ENCODE measurements around the gene PELI1. TPM values are rescaled to one million over a fixed set of nuclear protein-coding genes. Genes with fewer than 3 reads are reported as not detected.
"Not testable (repeated sequence)": the region's sequence is repeated elsewhere in the genome, so short reads cannot be mapped to it uniquely, and the experiment has no call there.

PELI1 gene
- total RNA-seq, 1 donor from 2014 or later = 34.1 TPM

DNA sequence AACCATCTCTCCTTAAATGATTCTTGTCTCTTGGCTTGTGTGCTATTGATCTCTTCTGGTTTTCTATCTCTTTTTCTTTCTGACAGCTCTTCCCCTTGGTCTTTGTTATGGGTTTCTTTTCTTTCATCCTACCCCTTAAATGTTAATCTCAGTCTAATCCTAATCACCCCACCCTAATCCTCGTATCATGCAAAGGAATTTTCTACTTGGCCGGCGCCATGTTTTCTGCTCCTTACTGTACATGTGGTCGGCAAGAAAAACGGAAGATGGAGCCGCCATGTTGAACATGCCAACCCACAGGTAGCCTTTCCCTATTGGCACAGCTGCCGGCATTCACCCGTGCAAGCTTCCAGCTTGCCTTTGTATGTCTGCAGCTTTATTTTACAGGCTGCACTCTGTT is 63.2 kb downstream of the PELI1 start:
- ATAC-seq = no peak
- no peak overlapping the region for H3K4me3 ChIP-seq
- TF ChIP-seq, protein P1, sequence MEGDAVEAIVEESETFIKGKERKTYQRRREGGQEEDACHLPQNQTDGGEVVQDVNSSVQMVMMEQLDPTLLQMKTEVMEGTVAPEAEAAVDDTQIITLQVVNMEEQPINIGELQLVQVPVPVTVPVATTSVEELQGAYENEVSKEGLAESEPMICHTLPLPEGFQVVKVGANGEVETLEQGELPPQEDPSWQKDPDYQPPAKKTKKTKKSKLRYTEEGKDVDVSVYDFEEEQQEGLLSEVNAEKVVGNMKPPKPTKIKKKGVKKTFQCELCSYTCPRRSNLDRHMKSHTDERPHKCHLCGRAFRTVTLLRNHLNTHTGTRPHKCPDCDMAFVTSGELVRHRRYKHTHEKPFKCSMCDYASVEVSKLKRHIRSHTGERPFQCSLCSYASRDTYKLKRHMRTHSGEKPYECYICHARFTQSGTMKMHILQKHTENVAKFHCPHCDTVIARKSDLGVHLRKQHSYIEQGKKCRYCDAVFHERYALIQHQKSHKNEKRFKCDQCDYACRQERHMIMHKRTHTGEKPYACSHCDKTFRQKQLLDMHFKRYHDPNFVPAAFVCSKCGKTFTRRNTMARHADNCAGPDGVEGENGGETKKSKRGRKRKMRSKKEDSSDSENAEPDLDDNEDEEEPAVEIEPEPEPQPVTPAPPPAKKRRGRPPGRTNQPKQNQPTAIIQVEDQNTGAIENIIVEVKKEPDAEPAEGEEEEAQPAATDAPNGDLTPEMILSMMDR (IDR thresholded peaks at IDR 0.05) = no peak

DNA sequence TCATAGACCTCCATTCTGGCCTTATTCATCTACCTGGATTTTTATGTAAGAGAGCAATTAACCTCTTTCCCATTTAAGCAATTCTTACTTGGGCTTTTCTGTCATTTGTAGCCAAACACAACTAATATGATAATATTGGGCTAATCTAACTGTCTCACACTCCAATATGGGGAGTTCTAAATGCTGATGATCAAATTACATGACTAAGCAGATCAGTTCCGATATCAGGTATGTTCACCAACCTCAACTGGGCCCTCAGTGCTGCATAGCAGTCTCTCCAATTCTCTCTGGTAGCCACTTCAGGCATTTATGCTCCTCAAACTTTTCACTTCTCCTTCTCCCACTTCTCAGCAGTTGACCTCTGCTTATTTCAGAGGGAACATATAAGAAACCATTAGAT is 64.0 kb downstream of the PELI1 start:
- TF ChIP-seq, protein P1 (IDR thresholded peaks at IDR 0.05) = no peak
- intact Hi-C loops (cut with DNase I) = no loop called here
- ATAC-seq (no peak), DNase-seq (no peak)
- Histone ChIP-seq H3K9me3 (no peaks in the 10 kb centered on the region), H3K4me1 (no peaks in the 10 kb centered on the region), H3K4me3 (no peak overlapping the region), H3K27ac (no peak overlapping the region), H3K36me3 (no peaks in the 10 kb centered on the region), H3K27me3 (ENCODE audit: low read depth) (no peaks in the 10 kb centered on the region)

More for the DNA sequence above, 63.2 kb downstream of the PELI1 start:
- Histone ChIP-seq H3K27ac (no peak overlapping the region), H3K4me1 (peaks cover 5% of the 10 kb centered on the region), H3K27me3 (ENCODE audit: low read depth) (no peaks in the 10 kb centered on the region), H3K36me3 (no peaks in the 10 kb centered on the region), H3K9me3 (no peaks in the 10 kb centered on the region)
- no peak for DNase-seq
- intact Hi-C loops (cut with DNase I) = no loop called here

DNA sequence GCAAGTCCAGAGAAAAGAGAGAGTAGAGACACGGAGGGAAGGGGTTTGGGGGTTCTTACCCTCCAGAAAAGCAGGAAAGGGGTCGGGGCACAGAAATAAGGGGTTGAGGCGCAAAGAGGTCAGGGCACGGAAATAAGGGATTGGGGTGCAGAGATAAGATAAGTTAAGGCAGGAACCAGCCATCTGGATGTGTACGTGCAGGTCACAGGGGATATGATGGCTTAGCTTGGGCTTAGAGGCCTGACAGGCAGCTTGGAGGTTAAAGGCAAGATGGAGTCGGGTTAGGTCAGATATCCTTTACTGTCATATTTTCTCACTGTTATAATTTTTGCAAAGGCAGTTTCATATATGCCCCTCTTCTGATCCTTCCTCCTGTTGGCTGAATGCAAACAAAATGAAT is 64.5 kb downstream of the PELI1 start:
- H3K9me3 ChIP-seq; H3K4me3 ChIP-seq; H3K36me3 ChIP-seq; H3K27me3 ChIP-seq (ENCODE audit: low read depth); ATAC-seq; H3K27ac ChIP-seq; DNase-seq; H3K4me1 ChIP-seq; intact Hi-C loops (cut with DNase I): not testable (repeated sequence)

DNA sequence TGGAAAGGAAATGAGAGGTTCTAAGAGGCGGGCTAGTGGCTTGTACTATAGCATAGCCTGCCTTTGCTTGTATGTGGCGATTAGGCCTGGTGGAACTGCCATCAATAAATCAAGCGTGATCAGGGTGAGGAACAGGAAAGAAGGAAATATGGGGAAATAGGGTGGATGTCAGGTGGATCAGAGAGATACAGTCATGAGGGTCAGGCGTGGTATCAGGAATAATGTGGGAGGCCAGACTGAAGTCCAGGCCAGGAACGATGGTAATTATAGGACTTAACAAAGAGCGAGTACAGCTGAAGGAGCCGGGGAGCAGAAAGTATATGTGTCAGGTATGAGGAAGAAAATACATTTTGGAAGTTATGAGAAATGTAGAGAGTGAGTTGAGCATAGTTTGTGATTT is 67.4 kb downstream of the PELI1 start:
- ATAC-seq; H3K36me3 ChIP-seq; H3K4me1 ChIP-seq; DNase-seq; intact Hi-C loops (cut with DNase I); H3K9me3 ChIP-seq; H3K27me3 ChIP-seq (ENCODE audit: low read depth); H3K27ac ChIP-seq; H3K4me3 ChIP-seq: not testable (repeated sequence)

DNA sequence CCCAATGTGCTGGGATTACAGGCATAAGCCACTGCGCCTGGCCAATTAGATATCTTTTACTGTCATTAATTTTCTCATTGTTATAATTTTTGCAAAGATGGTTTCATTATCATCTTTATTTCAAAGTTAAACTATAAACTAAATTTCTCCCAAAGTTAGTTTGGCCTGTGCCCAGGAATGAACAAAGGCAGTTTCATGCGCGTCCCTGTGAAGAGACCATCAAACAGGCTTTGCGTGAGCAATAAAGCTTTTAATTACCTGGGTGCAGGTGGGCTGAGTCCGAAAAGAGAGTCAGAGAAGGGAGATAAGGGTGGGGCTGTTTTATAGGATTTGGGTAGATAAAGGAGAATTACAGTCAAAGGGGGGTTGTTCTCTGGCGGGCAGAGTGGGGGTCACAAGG is 69.6 kb downstream of the PELI1 start:
- H3K4me1 ChIP-seq; H3K9me3 ChIP-seq; DNase-seq; H3K36me3 ChIP-seq; intact Hi-C loops (cut with DNase I); H3K27me3 ChIP-seq (ENCODE audit: low read depth); ATAC-seq; H3K27ac ChIP-seq; H3K4me3 ChIP-seq: not testable (repeated sequence)

DNA sequence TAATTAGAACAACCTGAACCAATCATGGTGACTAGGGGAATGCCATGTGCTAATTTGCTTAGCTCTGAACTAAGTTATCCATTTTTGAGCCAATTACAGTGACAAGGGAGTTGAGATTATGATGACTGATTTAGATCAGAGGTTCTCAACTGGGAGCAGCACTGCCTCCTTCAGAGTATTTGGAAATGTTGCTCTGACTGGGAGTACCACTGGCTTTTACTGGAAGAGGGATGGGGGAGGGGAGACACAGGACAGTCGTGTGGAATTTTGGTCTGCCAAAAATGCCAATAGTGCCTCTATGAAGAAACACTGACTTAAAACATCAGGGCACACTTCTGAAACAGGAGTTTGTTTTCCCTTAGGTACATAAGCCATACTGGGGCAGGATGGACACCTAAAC is 76.9 kb downstream of the PELI1 start:
- no peaks in the 10 kb centered on the region for H3K9me3 ChIP-seq
- no peaks in the 10 kb centered on the region for H3K36me3 ChIP-seq
- peaks cover 18% of the 10 kb centered on the region for H3K4me1 ChIP-seq
- no peaks in the 10 kb centered on the region for H3K27me3 ChIP-seq (ENCODE audit: low read depth)
- intact Hi-C loops (cut with DNase I) = no loop called here
- ATAC-seq = no peak
- H3K4me3 ChIP-seq = no peak overlapping the region
- no peak for DNase-seq
- no peak overlapping the region for H3K27ac ChIP-seq
- TF ChIP-seq, protein P1 (IDR thresholded peaks at IDR 0.05) = no peak

DNA sequence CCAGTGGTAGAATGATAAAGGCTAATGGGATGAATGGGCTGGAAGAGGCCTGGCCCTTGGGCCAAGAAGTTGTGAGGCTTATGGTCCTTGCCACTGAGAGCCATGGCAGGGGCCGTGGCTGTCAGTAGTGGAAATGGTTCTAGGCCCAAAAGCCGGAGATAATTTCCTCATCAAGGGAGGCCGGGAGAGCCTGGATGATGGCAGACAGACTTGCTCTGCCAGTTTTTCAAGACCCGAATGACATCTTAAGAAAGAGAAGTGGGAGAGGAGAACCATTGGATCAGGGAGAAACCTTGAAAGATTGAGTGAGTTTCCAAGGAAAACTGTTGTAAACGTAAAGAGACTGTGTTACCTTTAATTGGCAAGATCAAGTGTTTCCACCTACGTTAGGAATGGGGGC is 78.7 kb downstream of the PELI1 start:
- no peaks in the 10 kb centered on the region for H3K9me3 ChIP-seq
- ATAC-seq (no peak), DNase-seq (no peak)
- no peak overlapping the region for H3K27ac ChIP-seq
- no peaks in the 10 kb centered on the region for H3K36me3 ChIP-seq
- H3K4me3 ChIP-seq = no peak overlapping the region
- H3K27me3 ChIP-seq (ENCODE audit: low read depth) = no peaks in the 10 kb centered on the region
- H3K4me1 ChIP-seq = peaks cover 18% of the 10 kb centered on the region
- TF ChIP-seq, protein P1 (IDR thresholded peaks at IDR 0.05) = no peak
- intact Hi-C loops (cut with DNase I) = no loop called here
